GM13977 (cell line): ENCODE results near the gene RTTN.
"Not testable (repeated sequence)": the region's sequence is repeated elsewhere in the genome, so short reads cannot be mapped to it uniquely, and the experiment has no call there.

ENCODE experiments used
- DNase-seq: peaks from one replicate; pipeline ENCODE4 v3.0.0; 2012; ENCODE audit warnings: low spot score
- in situ Hi-C: fragments of 300-500 bp; cut with MboI; formaldehyde crosslinking; loops from one replicate; pipeline ENCODE4 v1.12.0; 2022; ENCODE audit warnings: low sequenced_read_pairs, low pct_unique_long_range_greater_than_20kb, mixed read lengths, inconsistent platforms; ENCODE audit not compliant: unreplicated experiment
- TF ChIP-seq, protein P1 (sequence below): IDR thresholded peaks from 2 replicates; pipeline ENCODE4 v1.5.1; 2012; ENCODE audit warnings: mild to moderate bottlenecking, control low read depth; ENCODE audit not compliant: insufficient read depth; ENCODE audit errors: extremely low read depth, missing control alignments

RTTN gene

DNA sequence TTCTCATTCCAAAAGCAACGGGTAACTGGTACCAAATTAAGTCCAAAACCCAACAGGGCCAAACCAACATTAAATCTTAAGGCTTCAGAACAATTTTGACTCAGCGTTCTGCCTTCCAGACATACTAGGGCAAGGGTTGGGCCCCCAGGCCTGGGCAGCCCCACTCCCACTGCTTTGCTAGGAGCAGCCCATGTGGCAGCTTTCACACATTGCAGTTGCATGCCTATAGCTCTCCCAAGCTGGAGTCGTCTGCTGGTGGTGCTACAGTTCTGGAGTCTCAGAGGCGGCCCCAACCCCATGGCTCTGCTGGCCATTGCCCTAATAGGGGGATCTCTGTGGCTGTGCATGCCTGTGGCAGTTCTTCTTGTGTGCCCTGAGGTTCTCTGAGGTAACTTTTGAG lies 220.2 kb downstream of the RTTN start:
- in situ Hi-C loops: no loop called here
- DNase-seq: no peak
- TF ChIP-seq, protein P1, sequence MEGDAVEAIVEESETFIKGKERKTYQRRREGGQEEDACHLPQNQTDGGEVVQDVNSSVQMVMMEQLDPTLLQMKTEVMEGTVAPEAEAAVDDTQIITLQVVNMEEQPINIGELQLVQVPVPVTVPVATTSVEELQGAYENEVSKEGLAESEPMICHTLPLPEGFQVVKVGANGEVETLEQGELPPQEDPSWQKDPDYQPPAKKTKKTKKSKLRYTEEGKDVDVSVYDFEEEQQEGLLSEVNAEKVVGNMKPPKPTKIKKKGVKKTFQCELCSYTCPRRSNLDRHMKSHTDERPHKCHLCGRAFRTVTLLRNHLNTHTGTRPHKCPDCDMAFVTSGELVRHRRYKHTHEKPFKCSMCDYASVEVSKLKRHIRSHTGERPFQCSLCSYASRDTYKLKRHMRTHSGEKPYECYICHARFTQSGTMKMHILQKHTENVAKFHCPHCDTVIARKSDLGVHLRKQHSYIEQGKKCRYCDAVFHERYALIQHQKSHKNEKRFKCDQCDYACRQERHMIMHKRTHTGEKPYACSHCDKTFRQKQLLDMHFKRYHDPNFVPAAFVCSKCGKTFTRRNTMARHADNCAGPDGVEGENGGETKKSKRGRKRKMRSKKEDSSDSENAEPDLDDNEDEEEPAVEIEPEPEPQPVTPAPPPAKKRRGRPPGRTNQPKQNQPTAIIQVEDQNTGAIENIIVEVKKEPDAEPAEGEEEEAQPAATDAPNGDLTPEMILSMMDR: no peak

DNA sequence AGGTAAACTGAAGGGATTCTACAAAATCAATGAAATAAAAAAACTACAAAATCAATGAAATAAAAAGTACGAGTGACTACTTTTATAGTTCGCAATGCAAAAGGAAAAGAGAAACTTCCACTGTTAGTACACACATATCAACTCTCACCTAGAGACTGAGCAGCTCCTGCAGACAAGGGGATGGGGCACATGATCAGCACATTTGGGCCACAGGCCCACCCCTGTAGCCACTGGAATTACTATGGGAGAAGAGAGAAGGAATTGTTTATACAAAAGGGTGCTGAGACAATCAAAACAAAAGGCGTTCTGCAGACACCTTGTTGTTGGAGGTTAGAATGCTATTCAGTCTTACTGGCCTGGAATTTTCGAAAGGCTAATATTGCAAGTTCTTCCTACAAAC lies 223.1 kb downstream of the RTTN start:
- TF ChIP-seq, protein P1: no peak
- DNase-seq: no peak
- in situ Hi-C loops: no loop called here

DNA sequence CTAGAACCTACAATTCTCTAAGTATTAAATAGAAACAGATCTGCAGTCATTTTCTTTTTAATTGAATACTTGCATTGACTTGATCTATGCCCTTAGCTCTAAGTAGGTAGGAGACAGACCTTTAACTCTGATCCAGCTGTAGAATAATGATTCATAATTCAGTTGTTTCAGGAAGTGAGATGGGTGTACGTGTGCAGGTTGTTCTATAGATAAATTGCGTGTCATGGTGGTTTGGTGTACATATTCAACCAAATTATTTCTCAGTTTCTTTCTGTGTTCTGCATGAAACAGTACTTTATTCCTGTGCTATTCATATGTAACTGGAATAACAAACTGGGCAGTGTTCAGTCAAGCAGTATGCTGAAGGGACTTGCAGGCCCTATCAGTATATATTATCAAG lies 223.5 kb downstream of the RTTN start:
- TF ChIP-seq, protein P1: no peak
- DNase-seq: peak; percentile 17
- in situ Hi-C loops: no loop called here

DNA sequence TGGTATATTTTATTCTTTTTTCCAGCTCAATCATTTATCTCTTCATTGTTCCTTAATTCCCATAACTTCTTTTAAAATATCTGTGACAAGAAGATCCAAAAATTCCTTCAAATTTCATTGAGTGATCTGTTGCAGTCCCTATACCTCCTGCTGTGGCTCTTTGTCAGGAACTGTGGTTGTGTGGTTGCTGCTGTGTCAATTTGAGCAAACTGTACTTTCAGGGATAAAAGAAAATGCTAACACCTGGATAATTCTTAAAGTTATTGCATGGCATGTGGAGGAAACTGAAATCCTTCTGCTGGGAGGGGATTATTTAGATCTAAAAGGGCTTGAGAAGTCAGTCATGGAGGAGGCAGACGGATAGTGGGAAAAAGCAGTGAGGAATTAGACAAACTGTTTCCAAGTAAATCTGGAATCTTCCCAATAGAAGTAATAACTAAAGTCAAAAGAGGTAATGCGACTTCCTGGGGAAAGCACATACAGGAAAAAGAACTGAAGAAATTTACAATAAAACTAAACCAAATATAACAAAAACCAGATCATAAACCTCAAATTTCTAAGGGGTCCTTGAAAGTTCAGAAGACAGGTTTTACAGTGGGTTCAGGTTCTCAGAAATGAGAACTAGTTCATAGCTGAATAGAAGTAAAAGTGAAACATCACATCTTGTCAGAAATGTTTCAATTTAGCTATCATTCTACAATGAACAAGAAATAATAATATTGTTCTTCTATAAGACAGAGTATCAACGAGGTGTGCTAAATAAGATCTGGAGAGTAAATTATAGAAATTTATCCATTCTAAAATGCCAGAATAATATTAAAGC lies 224.3 kb downstream of the RTTN start:
- in situ Hi-C loops: no loop called here
- DNase-seq: peak; percentile 23

DNA sequence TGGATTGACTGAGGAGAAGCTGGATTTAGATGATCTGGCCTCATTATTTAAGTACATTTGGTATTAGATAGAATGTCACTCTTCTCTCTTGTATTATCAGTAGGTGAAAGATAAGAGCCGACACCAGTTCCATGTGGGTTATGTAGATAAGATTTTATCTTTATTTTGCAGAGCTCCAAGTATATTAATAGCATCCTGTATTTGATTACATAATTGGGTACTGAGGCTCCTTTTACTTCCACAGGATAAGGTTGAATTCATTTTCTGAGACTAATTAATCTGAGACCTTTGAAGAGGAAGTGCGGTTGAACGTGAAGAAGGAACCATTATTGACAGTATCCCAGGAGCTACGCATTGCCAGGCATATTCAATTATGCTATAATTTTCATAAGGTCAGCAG lies 225.0 kb downstream of the RTTN start:
- no peak for DNase-seq
- in situ Hi-C loops: no loop called here
- TF ChIP-seq, protein P1: no peak

More for the DNA sequence above, 224.3 kb downstream of the RTTN start:
- TF ChIP-seq, protein P1: no peak

DNA sequence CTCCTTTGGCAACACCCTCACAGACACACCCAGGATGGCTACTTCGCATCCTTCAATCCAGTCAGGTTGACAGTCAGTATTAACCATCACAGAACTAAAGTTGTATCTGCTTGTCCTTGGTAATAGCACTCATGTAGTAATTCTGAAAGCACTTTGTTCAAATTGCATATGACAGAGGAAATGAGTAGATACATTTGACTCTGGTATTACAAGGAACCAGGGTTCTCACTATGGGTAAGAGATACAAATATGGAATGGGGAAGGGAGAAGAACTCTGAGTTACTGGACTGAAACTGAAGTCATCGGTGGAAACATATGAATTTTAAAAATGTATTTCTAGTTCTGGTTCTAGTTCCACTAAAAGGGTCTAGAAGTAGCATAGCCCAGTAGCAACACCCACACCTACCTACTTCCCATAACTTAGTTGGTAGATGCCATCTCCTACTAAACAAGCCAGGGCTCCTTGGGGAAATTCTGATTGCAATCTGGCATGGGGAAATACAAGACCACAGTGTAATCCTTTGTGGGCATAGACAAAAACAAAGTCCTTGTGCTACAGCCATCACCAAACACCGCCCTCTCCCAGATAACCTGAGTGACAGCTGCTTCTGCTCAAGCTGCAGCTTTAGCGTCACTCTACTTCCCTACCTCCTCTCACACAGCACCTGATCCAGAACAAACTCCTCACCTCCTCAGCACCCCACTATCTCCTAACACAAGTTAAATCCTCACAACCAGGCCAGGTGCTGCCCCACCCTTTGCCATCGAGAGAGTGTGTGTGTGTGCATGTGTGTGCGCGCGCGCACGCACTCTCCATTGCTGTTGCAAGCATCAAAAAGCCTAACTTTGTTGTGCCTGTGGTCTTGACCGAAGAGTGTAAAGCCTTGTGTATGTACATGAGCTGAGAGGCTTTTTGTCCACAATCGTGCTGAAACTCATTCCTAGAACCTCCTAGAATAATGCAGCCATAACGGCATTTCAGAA lies 226.5 kb downstream of the RTTN start:
- in situ Hi-C loops: no loop called here
- TF ChIP-seq, protein P1: no peak
- DNase-seq: peak; percentile 21

DNA sequence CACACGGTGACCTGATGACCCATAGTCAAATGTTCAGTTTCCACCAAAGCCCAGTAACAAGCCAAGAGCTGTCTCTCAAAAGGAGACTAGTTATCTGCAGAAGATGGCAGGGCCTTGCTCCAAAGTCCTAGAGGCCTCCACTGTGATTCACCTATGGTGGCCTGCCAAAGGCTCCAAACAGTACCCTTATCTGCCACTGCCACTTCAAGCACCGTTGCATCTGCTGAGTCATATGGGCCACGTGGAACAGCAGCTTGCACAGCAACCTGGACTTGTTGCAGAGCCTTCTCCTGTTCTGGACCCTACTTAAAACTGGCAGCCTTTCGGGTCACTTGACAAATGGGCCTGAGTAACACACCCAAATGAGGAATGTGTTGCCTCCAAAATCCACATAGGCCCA lies 230.2 kb downstream of the RTTN start:
- in situ Hi-C loops, DNase-seq: not testable (repeated sequence)
